Right atrium auricular region (tissue), 2 donors: Measurements from ENCODE around the gene MPRIP. TPM values are rescaled to one million over a fixed set of nuclear protein-coding genes. Genes with fewer than 3 reads are reported as not detected.

Experiments used
- DNase-seq: peaks from one replicate; pipeline ENCODE4 v3.0.0-alpha.2; 2019; ENCODE audit warnings: low spot score
- H3K27ac ChIP-seq, 2 donors: fragments of 200-600 bp; sonication (generic); 1 replicate in 1 of 2; 2 replicates in 1 of 2; pipeline ENCODE4 v1.5.1; 2016 to 2019
- H3K27me3 ChIP-seq, 2 donors: fragments of 200-600 bp; sonication (generic); one replicate each; pipeline versions ENCODE4 v1.5.1 to v1.6.0; 2017 to 2019
- H3K36me3 ChIP-seq: fragments of 200-600 bp; sonication (generic); one replicate; pipeline ENCODE4 v1.5.1; 2016
- H3K4me1 ChIP-seq, 2 donors: fragments of 200-600 bp; sonication (generic); one replicate each; pipeline versions ENCODE4 v1.5.1 to v1.6.0; 2017 to 2019
- H3K4me3 ChIP-seq, 2 donors: fragments of 200-600 bp; sonication (generic); 1 replicate in 1 of 2; 2 replicates in 1 of 2; pipeline ENCODE4 v1.5.1; 2017 to 2019; ENCODE audit warnings: mild to moderate bottlenecking in 1 of 2, moderate library complexity in 1 of 2
- H3K9me3 ChIP-seq, 2 donors: fragments of 200-600 bp; sonication (generic); one replicate each; pipeline ENCODE4 v1.5.1; 2019
- CTCF ChIP-seq, 2 donors: fragments of 200-600 bp; sonication (generic); IDR thresholded peaks; one replicate each; pipeline ENCODE4 v1.5.1; 2019; ENCODE audit warnings: antibody characterized with exemption in 2 of 2
- total RNA-seq, 2 donors: library from RNA; depleted of rRNA; stranded (reverse); fragments of >200 nt; gene quantifications; one replicate each; pipeline ENCODE4 v1.1.0, GENCODE V29; 2016

Gene MPRIP
- total RNA-seq, 2 donors from 2014 or later, result 102 to 145 TPM

- no peaks in the 10 kb centered on the region for H3K9me3 ChIP-seq
- peak overlapping the region; percentile 81 to 100 for H3K4me3 ChIP-seq
- TF ChIP-seq CTCF (IDR thresholded peaks at IDR 0.05), result no peak
- H3K27ac ChIP-seq, result peak overlapping the region; percentile 90 to 94
- DNase-seq, result no peak
- H3K36me3 ChIP-seq, result peaks cover 20% of the 10 kb centered on the region
- H3K4me1 ChIP-seq, result peaks cover 0 to 36% of the 10 kb centered on the region in 2 donors
- H3K27me3 ChIP-seq, result no peaks in the 10 kb centered on the region
Measured at GRCh38 chr17:17235212-17236174, 193.2 kb downstream of the MPRIP start.

- no peak for TF ChIP-seq CTCF (IDR thresholded peaks at IDR 0.05)
- H3K36me3 ChIP-seq, result peaks cover 11% of the 10 kb centered on the region
- no peak for DNase-seq
- peaks cover 0 to 30% of the 10 kb centered on the region in 2 donors for H3K4me1 ChIP-seq
- H3K27ac ChIP-seq, result peak overlapping the region; percentile 90 to 94
- no peaks in the 10 kb centered on the region for H3K9me3 ChIP-seq
- peak overlapping the region; percentile 81 to 100 for H3K4me3 ChIP-seq
- H3K27me3 ChIP-seq, result no peaks in the 10 kb centered on the region
Measured at GRCh38 chr17:17236295-17237025, 194.2 kb downstream of the MPRIP start.

GRCh38 chr17:17237026-17237799 is 195.0 kb downstream of the MPRIP start, which contains the start of gene FLCN:
TSS of gene FLCN (minus strand) at chr17:17237168. CDS start at chr17:17228137, 9,031 bp downstream.
- Histone ChIP-seq H3K4me3 (peak within 1 kb of the TSS; percentile 81 to 100), H3K9me3 (no peaks in the 10 kb centered on the region), H3K36me3 (peaks cover 5% of the 10 kb centered on the region), H3K27me3 (no peaks in the 10 kb centered on the region), H3K27ac (peak within 1 kb of the TSS; percentile 90 to 94), H3K4me1 (peaks cover 0 to 22% of the 10 kb centered on the region in 2 donors)
- peak; percentile 96 for DNase-seq
- TF ChIP-seq CTCF (IDR thresholded peaks at IDR 0.05), result no peak

GRCh38 chr17:17239832-17240231 is 197.6 kb downstream of the MPRIP start:
- no peak overlapping the region for H3K27ac ChIP-seq

More at GRCh38 chr17:17239832-17240231, 197.6 kb downstream of the MPRIP start:
- no peak for TF ChIP-seq CTCF (IDR thresholded peaks at IDR 0.05)
- DNase-seq, result no peak
- Histone ChIP-seq H3K27me3 (no peaks in the 10 kb centered on the region), H3K4me1 (peaks cover 0 to 13% of the 10 kb centered on the region in 2 donors), H3K4me3 (no peak overlapping the region), H3K9me3 (no peaks in the 10 kb centered on the region), H3K36me3 (no peaks in the 10 kb centered on the region)
